Ectodermal cell (in vitro differentiated cells): Measurements from ENCODE around the gene ADD2. TPM values are rescaled to one million over a fixed set of nuclear protein-coding genes. Genes with fewer than 3 reads are reported as not detected.

Source experiments
- H3K27ac ChIP-seq: 2 replicates; pipeline ENCODE4 v1.7.0; 2013; ENCODE audit warnings: mild to moderate bottlenecking, low read depth, low read length; ENCODE audit not compliant: insufficient read depth, poor library complexity, severe bottlenecking
- H3K27me3 ChIP-seq: 2 replicates; pipeline ENCODE4 v1.7.0; 2013; ENCODE audit warnings: mild to moderate bottlenecking, low read length; ENCODE audit not compliant: insufficient read depth, control insufficient read depth, poor library complexity, severe bottlenecking
- H3K36me3 ChIP-seq: one replicate; pipeline ENCODE4 v1.7.0; 2013; ENCODE audit warnings: low read length; ENCODE audit not compliant: control insufficient read depth, insufficient read depth
- H3K4me1 ChIP-seq: one replicate; pipeline ENCODE4 v1.7.0; 2013; ENCODE audit warnings: low read length; ENCODE audit not compliant: control insufficient read depth, insufficient read depth
- H3K4me3 ChIP-seq: 2 replicates; pipeline ENCODE4 v1.7.0; 2013; ENCODE audit warnings: low read depth, low read length, control low read depth; ENCODE audit not compliant: insufficient read depth
- H3K9me3 ChIP-seq: 2 replicates; pipeline ENCODE4 v1.7.0; 2013; ENCODE audit warnings: mild to moderate bottlenecking, low read length, moderate library complexity; ENCODE audit not compliant: control insufficient read depth
- WGBS, 2 experiments: methylation state at CpG; one replicate each; pipeline ENCODE4 v1.1.7; 2013; ENCODE audit warnings: missing lambda C conversion rate in 2 of 2; 5-methylcytosine and 5-hydroxymethylcytosine counted together
- polyA plus RNA-seq, 4 experiments: library from polyadenylated mRNA; stranded (reverse); fragments of 50-300 nt; gene quantifications; one replicate each; pipeline ENCODE4 v1.2.3, GENCODE V29; 2013

Gene ADD2
- polyA plus RNA-seq (2013, experiment 1 of 4): 63.9 TPM
- 68.8 TPM for polyA plus RNA-seq (2013, experiment 2 of 4)
- 55.3 TPM for polyA plus RNA-seq (2013, experiment 3 of 4)
- 57.5 TPM for polyA plus RNA-seq (2013, experiment 4 of 4)

GRCh38 chr2:70767699-70768589 is at the start of gene ADD2:
TSS of gene ADD2 (minus strand) at chr2:70768200. CDS start at chr2:70706408, 61,792 bp downstream.
- no peaks in the 10 kb centered on the region for H3K27me3 ChIP-seq

GRCh38 chr2:70817284-70817954 is 49.4 kb upstream of the ADD2 start:
- no peak overlapping the region for H3K27ac ChIP-seq
- no peaks in the 10 kb centered on the region for H3K27me3 ChIP-seq
- no peak overlapping the region for H3K4me3 ChIP-seq
- no peaks in the 10 kb centered on the region for H3K9me3 ChIP-seq
- no peaks in the 10 kb centered on the region for H3K4me1 ChIP-seq
- 89 to 95% methylated on average over 3 of the region's 3 CpGs for WGBS, 2 experiments
- H3K36me3 ChIP-seq: no peaks in the 10 kb centered on the region

More at GRCh38 chr2:70767699-70768589, at the start of gene ADD2:
- Histone ChIP-seq H3K4me1 (peaks cover 9% of the 10 kb centered on the region), H3K27ac (peak within 1 kb of the TSS; percentile 79), H3K9me3 (no peaks in the 10 kb centered on the region), H3K36me3 (no peaks in the 10 kb centered on the region), H3K4me3 (peak within 1 kb of the TSS; percentile 65)
- WGBS, 2 experiments: 0% methylated on average over 54 to 57 of the region's 74 CpGs

- H3K27ac ChIP-seq: no peak overlapping the region
- H3K36me3 ChIP-seq: no peaks in the 10 kb centered on the region
- H3K27me3 ChIP-seq: no peaks in the 10 kb centered on the region
- H3K4me1 ChIP-seq: no peaks in the 10 kb centered on the region
- no peak overlapping the region for H3K4me3 ChIP-seq
- WGBS, 2 experiments: 92 to 94% methylated on average over 5 of the region's 5 CpGs
- no peaks in the 10 kb centered on the region for H3K9me3 ChIP-seq
Measured at GRCh38 chr2:70816726-70817125, 48.7 kb upstream of the ADD2 start.

- 92 to 95% methylated on average over 12 of the region's 12 CpGs for WGBS, 2 experiments
- Histone ChIP-seq H3K36me3 (no peaks in the 10 kb centered on the region), H3K9me3 (no peaks in the 10 kb centered on the region), H3K4me1 (no peaks in the 10 kb centered on the region), H3K27me3 (no peaks in the 10 kb centered on the region), H3K4me3 (no peak overlapping the region), H3K27ac (no peak overlapping the region)
Measured at GRCh38 chr2:70808983-70809958, 41.3 kb upstream of the ADD2 start.

- Histone ChIP-seq H3K36me3 (no peaks in the 10 kb centered on the region), H3K4me1 (no peaks in the 10 kb centered on the region), H3K4me3 (no peak overlapping the region), H3K27ac (no peak overlapping the region), H3K27me3 (no peaks in the 10 kb centered on the region), H3K9me3 (no peaks in the 10 kb centered on the region)
- WGBS, 2 experiments: 97 to 98% methylated on average over 4 of the region's 4 CpGs
Measured at GRCh38 chr2:70807828-70808118, 39.8 kb upstream of the ADD2 start.

GRCh38 chr2:70807102-70807827 is 39.3 kb upstream of the ADD2 start:
- Histone ChIP-seq H3K27ac (no peak overlapping the region), H3K4me1 (no peaks in the 10 kb centered on the region), H3K9me3 (no peaks in the 10 kb centered on the region), H3K27me3 (no peaks in the 10 kb centered on the region), H3K4me3 (no peak overlapping the region), H3K36me3 (no peaks in the 10 kb centered on the region)
- 94 to 95% methylated on average over 6 of the region's 6 CpGs for WGBS, 2 experiments

GRCh38 chr2:70806620-70807019 is 38.6 kb upstream of the ADD2 start:
- H3K4me1 ChIP-seq: no peaks in the 10 kb centered on the region
- H3K4me3 ChIP-seq: no peak overlapping the region
- WGBS, 2 experiments: 87 to 92% methylated on average over 6 of the region's 6 CpGs
- no peaks in the 10 kb centered on the region for H3K36me3 ChIP-seq
- H3K27ac ChIP-seq: no peak overlapping the region
- H3K27me3 ChIP-seq: no peaks in the 10 kb centered on the region
- H3K9me3 ChIP-seq: no peaks in the 10 kb centered on the region

- H3K4me3 ChIP-seq: no peak overlapping the region
- WGBS, 2 experiments: 89 to 91% methylated on average over 3 to 4 of the region's 5 CpGs
- no peaks in the 10 kb centered on the region for H3K9me3 ChIP-seq
- H3K27ac ChIP-seq: no peak overlapping the region
- no peaks in the 10 kb centered on the region for H3K4me1 ChIP-seq
- H3K36me3 ChIP-seq: no peaks in the 10 kb centered on the region
- H3K27me3 ChIP-seq: no peaks in the 10 kb centered on the region
Measured at GRCh38 chr2:70806013-70806412, 38.0 kb upstream of the ADD2 start.

- 79 to 82% methylated on average over 10 of the region's 10 CpGs for WGBS, 2 experiments
- H3K27ac ChIP-seq: no peak overlapping the region
- H3K4me1 ChIP-seq: peaks cover 8% of the 10 kb centered on the region
- no peak overlapping the region for H3K4me3 ChIP-seq
- no peaks in the 10 kb centered on the region for H3K27me3 ChIP-seq
- no peaks in the 10 kb centered on the region for H3K36me3 ChIP-seq
- no peaks in the 10 kb centered on the region for H3K9me3 ChIP-seq
Measured at GRCh38 chr2:70801607-70802263, 33.7 kb upstream of the ADD2 start.
